H9 (cell line): Measurements from ENCODE around the gene ROBO1. TPM values are rescaled to one million over a fixed set of nuclear protein-coding genes. Genes with fewer than 3 reads are reported as not detected.

ENCODE experiments used
- DNase-seq: peaks from one replicate; pipeline ENCODE4 v3.0.0-alpha.2; 2017
- H2AFZ ChIP-seq: one replicate; pipeline ENCODE4 v1.6.1; 2013; ENCODE audit warnings: mild to moderate bottlenecking, low read length, control low read depth, moderate library complexity
- H2AK5ac ChIP-seq: 2 replicates; pipeline ENCODE4 v1.6.1; 2013; ENCODE audit warnings: low read length, control low read depth, mixed read lengths; ENCODE audit not compliant: insufficient read length
- H2BK120ac ChIP-seq: one replicate; pipeline ENCODE4 v1.6.1; 2013; ENCODE audit warnings: low read depth, mild to moderate bottlenecking, low read length, control low read depth, inconsistent platforms; ENCODE audit not compliant: poor library complexity, severe bottlenecking
- H2BK12ac ChIP-seq: 2 replicates; pipeline ENCODE4 v1.6.1; 2013; ENCODE audit warnings: low read length, control low read depth, mixed read lengths, low read depth; ENCODE audit not compliant: insufficient read length
- H2BK15ac ChIP-seq: 2 replicates; pipeline ENCODE4 v1.6.1; 2013; ENCODE audit warnings: low read depth, low read length, control low read depth
- H2BK20ac ChIP-seq: one replicate; pipeline ENCODE4 v1.6.1; 2013; ENCODE audit warnings: low read depth, mild to moderate bottlenecking, low read length, control low read depth, inconsistent platforms; ENCODE audit not compliant: poor library complexity, severe bottlenecking
- H2BK5ac ChIP-seq: 2 replicates; pipeline ENCODE4 v1.6.1; 2013; ENCODE audit warnings: low read length, control low read depth, mixed read lengths; ENCODE audit not compliant: insufficient read length
- H3K14ac ChIP-seq: 2 replicates; pipeline ENCODE4 v1.6.1; 2013; ENCODE audit warnings: low read length, control low read depth; ENCODE audit not compliant: insufficient read depth
- H3K18ac ChIP-seq: 2 replicates; pipeline ENCODE4 v1.6.1; 2013; ENCODE audit warnings: low read depth, mild to moderate bottlenecking, mixed read lengths, low read length, control low read depth; ENCODE audit not compliant: insufficient read length
- H3K23ac ChIP-seq: 2 replicates; pipeline ENCODE4 v1.6.1; 2013; ENCODE audit warnings: low read length, control low read depth, mixed read lengths, low read depth; ENCODE audit not compliant: insufficient read length
- H3K23me2 ChIP-seq: 2 replicates; pipeline ENCODE4 v1.6.1; 2013; ENCODE audit warnings: low read depth, mild to moderate bottlenecking, mixed read lengths, low read length, control low read depth; ENCODE audit not compliant: insufficient read length, poor library complexity, severe bottlenecking
- H3K27ac ChIP-seq: 2 replicates; pipeline ENCODE4 v1.5.1; 2013; ENCODE audit warnings: low read length, control low read depth, mixed read lengths, low read depth; ENCODE audit not compliant: insufficient read length
- H3K27me3 ChIP-seq: 2 replicates; pipeline ENCODE4 v1.6.1; 2013; ENCODE audit warnings: low read length, control low read depth, inconsistent platforms; ENCODE audit not compliant: insufficient read depth
- H3K4ac ChIP-seq: 2 replicates; pipeline ENCODE4 v1.6.1; 2013; ENCODE audit warnings: low read depth, mild to moderate bottlenecking, control low read depth, inconsistent platforms, low read length, moderate library complexity
- H3K4me1 ChIP-seq: 2 replicates; pipeline ENCODE4 v1.6.1; 2013; ENCODE audit warnings: low read length, control low read depth, inconsistent platforms; ENCODE audit not compliant: insufficient read depth
- H3K4me2 ChIP-seq: 2 replicates; pipeline ENCODE4 v1.6.1; 2013; ENCODE audit warnings: low read length, control low read depth, mixed read lengths; ENCODE audit not compliant: insufficient read length, insufficient read depth
- H3K56ac ChIP-seq: 2 replicates; pipeline ENCODE4 v1.6.1; 2013; ENCODE audit warnings: low read depth, mild to moderate bottlenecking, mixed read lengths, low read length, control low read depth; ENCODE audit not compliant: insufficient read length
- H3K79me1 ChIP-seq: 2 replicates; pipeline ENCODE4 v1.6.1; 2013; ENCODE audit warnings: low read depth, mild to moderate bottlenecking, moderate library complexity, low read length, control low read depth, inconsistent platforms; ENCODE audit not compliant: insufficient read depth, poor library complexity, severe bottlenecking
- H3K79me2 ChIP-seq: 2 replicates; pipeline ENCODE4 v1.6.1; 2013; ENCODE audit warnings: low read length, control low read depth, inconsistent platforms; ENCODE audit not compliant: insufficient read depth
- H3K9ac ChIP-seq: 2 replicates; pipeline ENCODE4 v1.6.1; 2013; ENCODE audit warnings: low read length, control low read depth, mixed read lengths; ENCODE audit not compliant: insufficient read length; ENCODE audit errors: extremely low read depth
- H3K9me3 ChIP-seq: one replicate; pipeline ENCODE4 v1.6.1; 2013; ENCODE audit warnings: low read depth, low read length, inconsistent platforms; ENCODE audit not compliant: control insufficient read depth
- H3T11ph ChIP-seq: one replicate; pipeline ENCODE4 v1.6.1; 2013; ENCODE audit warnings: mild to moderate bottlenecking, low read length, control low read depth, inconsistent platforms
- H4K20me1 ChIP-seq: one replicate; pipeline ENCODE4 v1.6.1; 2013; ENCODE audit not compliant: control insufficient read depth, insufficient read length, insufficient read depth
- H4K5ac ChIP-seq: 2 replicates; pipeline ENCODE4 v1.6.1; 2013; ENCODE audit warnings: low read depth, mild to moderate bottlenecking, mixed read lengths, low read length, control low read depth; ENCODE audit not compliant: insufficient read length
- H4K8ac ChIP-seq: replicated peaks from 2 replicates; pipeline ENCODE4 v1.6.1; 2013; ENCODE audit warnings: low read length, control low read depth, mixed read lengths, low read depth; ENCODE audit not compliant: insufficient read length
- H4K91ac ChIP-seq: 2 replicates; pipeline ENCODE4 v1.6.1; 2013; ENCODE audit warnings: low read depth, mild to moderate bottlenecking, moderate library complexity, mixed read lengths, low read length, control low read depth; ENCODE audit not compliant: insufficient read length
- H3K27ac Mint-ChIP-seq, 3 experiments: 2 replicates in 2 of 3; 3 replicates in 1 of 3; pipeline ENCODE4 v1.8.0; 2020 to 2021; ENCODE audit warnings: mixed read lengths in 3 of 3, mild to moderate bottlenecking in 1 of 3, moderate library complexity in 1 of 3
- H3K27me3 Mint-ChIP-seq: 2 replicates; pipeline ENCODE4 v1.8.0; 2021; ENCODE audit warnings: low read depth, mild to moderate bottlenecking, moderate library complexity, mixed read lengths
- H3K36me3 Mint-ChIP-seq, 3 experiments: 2 replicates in 2 of 3; 3 replicates in 1 of 3; pipeline ENCODE4 v1.8.0; 2020 to 2021; ENCODE audit warnings: low read depth in 3 of 3, mixed read lengths in 3 of 3; ENCODE audit not compliant: insufficient read depth in 1 of 3
- H3K4me1 Mint-ChIP-seq, 2 experiments: 2 replicates each; pipeline ENCODE4 v1.8.0; 2020; ENCODE audit warnings: mixed read lengths in 2 of 2
- H3K4me3 Mint-ChIP-seq, 2 experiments: 2 replicates in 1 of 2; 3 replicates in 1 of 2; pipeline ENCODE4 v1.8.0; 2020 to 2021; ENCODE audit warnings: mild to moderate bottlenecking in 2 of 2, mixed read lengths in 2 of 2, moderate library complexity in 1 of 2
- H3K9me3 Mint-ChIP-seq, 2 experiments: 2 replicates in 1 of 2; 3 replicates in 1 of 2; pipeline ENCODE4 v1.8.0; 2020; ENCODE audit warnings: mild to moderate bottlenecking in 2 of 2, mixed read lengths in 2 of 2, moderate library complexity in 1 of 2
- CTCF ChIP-seq: fragments of 200-600 bp; sonication (generic); conservative IDR thresholded peaks from 3 replicates; pipeline ENCODE4 v1.8.0; 2021; ENCODE audit warnings: antibody characterized with exemption, mild to moderate bottlenecking
- WGBS: extraction: QIAGEN DNeasy Blood & Tissue Kit; methylation state at CpG from one replicate; pipeline ENCODE4 v1.1.7; 2013; ENCODE audit warnings: missing lambda C conversion rate, low lambda C conversion rate, mixed read lengths; ENCODE audit not compliant: insufficient read length; ENCODE audit errors: extremely low coverage; 5-methylcytosine and 5-hydroxymethylcytosine counted together
- total RNA-seq: library from RNA; stranded (reverse); gene quantifications from 2 replicates; pipeline ENCODE4 v1.2.1, GENCODE V29; 2021

The ROBO1 gene
- total RNA-seq, 1 experiment from 2014 or later: 62.7 TPM

GRCh38 chr3:78647726-78648125 is 1120.1 kb downstream of the ROBO1 start:
- peaks cover 36 to 44% of the 10 kb centered on the region in 2 experiments for H3K4me1 Mint-ChIP-seq
- Histone ChIP-seq H2BK20ac (no peak overlapping the region), H2BK12ac (no peak overlapping the region), H3K23ac (no peak overlapping the region), H4K5ac (no peak overlapping the region), H2BK15ac (no peak overlapping the region), H4K91ac (no peak overlapping the region), H4K8ac (no peak overlapping the region), H3K79me2 (no peaks in the 10 kb centered on the region), H2AK5ac (no peak overlapping the region), H3K14ac (no peak overlapping the region), H3K4me1 (peaks cover 11% of the 10 kb centered on the region; the same call in 1 of the 2 replicates), H3K9me3 (no peaks in the 10 kb centered on the region), H3K4me2 (no peak overlapping the region), H4K20me1 (no peaks in the 10 kb centered on the region), H3K79me1 (no peaks in the 10 kb centered on the region), H2BK120ac (no peak overlapping the region), H3K27ac (no peak overlapping the region), H3K23me2 (no peaks in the 10 kb centered on the region), H2AFZ (no peak overlapping the region), H3K56ac (no peak overlapping the region), H3K27me3 (no peaks in the 10 kb centered on the region), H3K9ac (no peak overlapping the region), H3T11ph (no peak overlapping the region), H3K18ac (no peak overlapping the region), H2BK5ac (no peak overlapping the region), H3K4ac (no peak overlapping the region)
- no peak for TF ChIP-seq CTCF
- no peaks in the 10 kb centered on the region; a peak in 2 of 7 replicates for H3K36me3 Mint-ChIP-seq
- H3K9me3 Mint-ChIP-seq: no peaks in the 10 kb centered on the region
- H3K27me3 Mint-ChIP-seq: no peaks in the 10 kb centered on the region
- H3K4me3 Mint-ChIP-seq: no peak overlapping the region
- no peak for DNase-seq
- H3K27ac Mint-ChIP-seq: peak overlapping the region in 1 of 3 experiments; percentile 9; a peak in 2 of 7 replicates
- WGBS: no CpG with 5 or more reads among the region's 2 CpGs
